HEK293 (cell line): ENCODE data around the gene ANTKMT.

ENCODE experiments used
- CTCF ChIA-PET: fragments of 350-600 bp; formaldehyde crosslinking; extraction: SDS; loops from one replicate; lab custom pipeline; 2021; ENCODE audit warnings: antibody characterized with exemption; lab: Yijun Ruan, JAX
- POLR2A ChIA-PET: fragments of 300-600 bp; formaldehyde crosslinking; extraction: SDS; loops from one replicate; lab custom pipeline; 2020; ENCODE audit warnings: antibody characterized with exemption, inconsistent platforms; lab: Yijun Ruan, JAX
- H3K27ac ChIP-seq: fragments of 200-500 bp; sonication (Bioruptor generic); 2 replicates; pipeline ENCODE4 v1.5.1; 2014; ENCODE audit warnings: low read depth, low read length, control low read depth, inconsistent platforms; ENCODE audit errors: extremely low read depth
- H3K36me3 ChIP-seq, 2 experiments: fragments of 200-500 bp in 1 of 2; sonication (Bioruptor generic) in 1 of 2; 1 replicate in 1 of 2; 2 replicates in 1 of 2; pipeline ENCODE4 v1.5.1; 2014 to 2017; ENCODE audit warnings: inconsistent platforms in 2 of 2, low read length in 2 of 2; ENCODE audit not compliant: control insufficient read depth in 2 of 2, insufficient read depth in 1 of 2
- H3K4me1 ChIP-seq: fragments of 200-500 bp; sonication (Bioruptor generic); 2 replicates; pipeline ENCODE4 v1.5.1; 2014; ENCODE audit warnings: mild to moderate bottlenecking, low read length, inconsistent platforms; ENCODE audit not compliant: control insufficient read depth, insufficient read depth
- H3K4me3 ChIP-seq: 2 replicates; pipeline ENCODE4 v1.5.1; 2011; ENCODE audit warnings: low read depth, mild to moderate bottlenecking, control low read depth, low read length, moderate library complexity
- H3K9me3 ChIP-seq: fragments of 200-500 bp; sonication (Bioruptor generic); 2 replicates; pipeline ENCODE4 v1.5.1; 2014; ENCODE audit warnings: low read depth, low read length, inconsistent platforms; ENCODE audit not compliant: control insufficient read depth, insufficient read depth
- BCL11B ChIP-seq: fragments of 450-650 bp; formaldehyde crosslinking; IDR thresholded peaks from 2 replicates; pipeline ENCODE4 v1.5.1; 2016; ENCODE audit warnings: low read depth, missing biosample characterization, missing genetic modification characterization
- FEZF1 ChIP-seq: fragments of 450-650 bp; formaldehyde crosslinking; IDR thresholded peaks from 2 replicates; pipeline ENCODE4 v1.5.1; 2016; ENCODE audit warnings: missing biosample characterization, missing genetic modification characterization
- GLI4 ChIP-seq: fragments of 450-650 bp; formaldehyde crosslinking; IDR thresholded peaks from 2 replicates; pipeline ENCODE4 v1.5.1; 2016; ENCODE audit warnings: missing biosample characterization, missing genetic modification characterization
- HOXC10 ChIP-seq: sonication (generic); formaldehyde crosslinking; IDR thresholded peaks from 2 replicates; pipeline ENCODE4 v1.8.1; 2023; ENCODE audit warnings: mild to moderate bottlenecking, missing genetic modification reagents
- KLF1 ChIP-seq: fragments of 450-650 bp; formaldehyde crosslinking; IDR thresholded peaks from 2 replicates; pipeline ENCODE4 v1.5.1; 2016; ENCODE audit warnings: missing biosample characterization, missing genetic modification characterization
- KLF10 ChIP-seq: fragments of 450-650 bp; IDR thresholded peaks from 2 replicates; pipeline ENCODE4 v1.5.1; 2018; ENCODE audit warnings: missing biosample characterization, mild to moderate bottlenecking, missing genetic modification characterization
- KLF17 ChIP-seq: fragments of 450-650 bp; formaldehyde crosslinking; IDR thresholded peaks from 2 replicates; pipeline ENCODE4 v1.5.1; 2016; ENCODE audit warnings: missing biosample characterization, missing genetic modification characterization
- MEIS1 ChIP-seq: sonication (generic); formaldehyde crosslinking; IDR thresholded peaks from 2 replicates; pipeline ENCODE4 v1.8.1; 2022; ENCODE audit warnings: missing genetic modification reagents, mild to moderate bottlenecking, borderline replicate concordance
- OVOL3 ChIP-seq: fragments of 450-650 bp; formaldehyde crosslinking; IDR thresholded peaks from 2 replicates; pipeline ENCODE4 v1.5.1; 2016; ENCODE audit warnings: missing biosample characterization, missing genetic modification characterization
- PRDM1 ChIP-seq: fragments of 450-650 bp; formaldehyde crosslinking; IDR thresholded peaks from 2 replicates; pipeline ENCODE4; 2016; ENCODE audit warnings: missing biosample characterization, missing genetic modification characterization
- SETDB1 ChIP-seq: IDR thresholded peaks from one replicate; pipeline ENCODE4 v1.6.1; 2017; ENCODE audit warnings: mild to moderate bottlenecking, low read length, moderate library complexity, mixed read lengths; ENCODE audit not compliant: insufficient read length
- SP7 ChIP-seq: fragments of 450-650 bp; formaldehyde crosslinking; IDR thresholded peaks from 2 replicates; pipeline ENCODE4 v1.5.1; 2016; ENCODE audit warnings: missing biosample characterization, missing genetic modification characterization
- YY1 ChIP-seq: fragments of 450-650 bp; formaldehyde crosslinking; IDR thresholded peaks from 2 replicates; pipeline ENCODE4 v1.5.1; 2018; ENCODE audit warnings: missing biosample characterization, missing genetic modification characterization
- ZBTB1 ChIP-seq: fragments of 450-650 bp; formaldehyde crosslinking; IDR thresholded peaks from 2 replicates; pipeline ENCODE4 v1.5.1; 2016; ENCODE audit warnings: missing biosample characterization, missing genetic modification characterization
- ZBTB26 ChIP-seq: fragments of 450-650 bp; formaldehyde crosslinking; optimal IDR thresholded peaks from 2 replicates; pipeline ENCODE3; 2016; ENCODE audit warnings: missing biosample characterization, mild to moderate bottlenecking, missing genetic modification characterization
- ZNF10 ChIP-seq: fragments of 450-650 bp; formaldehyde crosslinking; IDR thresholded peaks from 2 replicates; pipeline ENCODE4 v1.5.1; 2017; ENCODE audit warnings: missing biosample characterization, missing genetic modification characterization
- ZNF138 ChIP-seq: fragments of 450-650 bp; formaldehyde crosslinking; IDR thresholded peaks from 2 replicates; pipeline ENCODE4 v1.5.1; 2016; ENCODE audit warnings: missing biosample characterization, missing genetic modification characterization, borderline replicate concordance
- ZNF146 ChIP-seq: fragments of 450-650 bp; formaldehyde crosslinking; IDR thresholded peaks from 2 replicates; pipeline ENCODE4 v1.5.1; 2016; ENCODE audit warnings: missing biosample characterization, missing genetic modification characterization
- ZNF19 ChIP-seq: fragments of 450-650 bp; formaldehyde crosslinking; IDR thresholded peaks from 2 replicates; pipeline ENCODE4; 2016; ENCODE audit warnings: missing biosample characterization, missing genetic modification characterization, low read depth
- ZNF211 ChIP-seq: fragments of 450-650 bp; formaldehyde crosslinking; IDR thresholded peaks from 2 replicates; pipeline ENCODE4 v1.5.1; 2016; ENCODE audit warnings: low read depth, missing biosample characterization, missing genetic modification characterization
- ZNF223 ChIP-seq: fragments of 450-650 bp; formaldehyde crosslinking; IDR thresholded peaks from 2 replicates; pipeline ENCODE4 v1.5.1; 2016; ENCODE audit warnings: missing biosample characterization, missing genetic modification characterization
- ZNF239 ChIP-seq: fragments of 450-650 bp; formaldehyde crosslinking; IDR thresholded peaks from 2 replicates; pipeline ENCODE4 v1.5.1; 2016; ENCODE audit warnings: missing biosample characterization, missing genetic modification characterization
- ZNF24 ChIP-seq: fragments of 450-650 bp; formaldehyde crosslinking; IDR thresholded peaks from 2 replicates; pipeline ENCODE4 v1.5.1; 2016; ENCODE audit warnings: missing biosample characterization, missing genetic modification characterization
- ZNF335 ChIP-seq: fragments of 450-650 bp; formaldehyde crosslinking; conservative IDR thresholded peaks from 2 replicates; pipeline ENCODE4 v1.5.1; 2016; ENCODE audit warnings: missing biosample characterization, missing genetic modification characterization
- ZNF354C ChIP-seq: fragments of 450-650 bp; formaldehyde crosslinking; IDR thresholded peaks from 2 replicates; pipeline ENCODE4 v1.5.1; 2016; ENCODE audit warnings: missing biosample characterization, missing genetic modification characterization, low read depth, borderline replicate concordance
- ZNF423 ChIP-seq: fragments of 450-650 bp; formaldehyde crosslinking; IDR thresholded peaks from 2 replicates; pipeline ENCODE4 v1.5.1; 2016; ENCODE audit warnings: missing biosample characterization, missing genetic modification characterization
- ZNF513 ChIP-seq: fragments of 450-650 bp; IDR thresholded peaks from 2 replicates; pipeline ENCODE4 v1.5.1; 2018; ENCODE audit warnings: missing biosample characterization, missing genetic modification characterization
- ZNF521 ChIP-seq: fragments of 450-650 bp; formaldehyde crosslinking; IDR thresholded peaks from 2 replicates; pipeline ENCODE4 v1.5.1; 2017; ENCODE audit warnings: missing biosample characterization, mild to moderate bottlenecking, missing genetic modification characterization
- ZNF529 ChIP-seq: fragments of 450-650 bp; formaldehyde crosslinking; IDR thresholded peaks from 2 replicates; pipeline ENCODE4 v1.5.1; 2017; ENCODE audit warnings: missing genetic modification characterization, missing biosample characterization; ENCODE audit not compliant: insufficient replicate concordance
- ZNF548 ChIP-seq: fragments of 450-650 bp; formaldehyde crosslinking; IDR thresholded peaks from 2 replicates; pipeline ENCODE4 v1.5.1; 2016; ENCODE audit warnings: missing biosample characterization, missing genetic modification characterization
- ZNF571 ChIP-seq: fragments of 450-650 bp; formaldehyde crosslinking; IDR thresholded peaks from 2 replicates; pipeline ENCODE4 v1.5.0; 2017; ENCODE audit warnings: missing biosample characterization, missing genetic modification characterization
- ZNF623 ChIP-seq: fragments of 450-650 bp; formaldehyde crosslinking; IDR thresholded peaks from 2 replicates; pipeline ENCODE4 v1.5.1; 2016; ENCODE audit warnings: missing biosample characterization, missing genetic modification characterization
- ZNF624 ChIP-seq: fragments of 450-650 bp; formaldehyde crosslinking; IDR thresholded peaks from 2 replicates; pipeline ENCODE4 v1.5.1; 2017; ENCODE audit warnings: missing biosample characterization, missing genetic modification characterization
- ZNF664 ChIP-seq: fragments of 450-650 bp; formaldehyde crosslinking; IDR thresholded peaks from 2 replicates; pipeline ENCODE4 v1.5.1; 2016; ENCODE audit warnings: missing biosample characterization, missing genetic modification characterization
- ZNF701 ChIP-seq: fragments of 450-650 bp; formaldehyde crosslinking; IDR thresholded peaks from 2 replicates; pipeline ENCODE4 v1.5.1; 2016; ENCODE audit warnings: missing biosample characterization, missing genetic modification characterization
- ZNF768 ChIP-seq: fragments of 450-650 bp; formaldehyde crosslinking; IDR thresholded peaks from 2 replicates; pipeline ENCODE4 v1.5.1; 2018; ENCODE audit warnings: missing biosample characterization, mild to moderate bottlenecking, missing genetic modification characterization
- ZSCAN16 ChIP-seq: fragments of 450-650 bp; formaldehyde crosslinking; IDR thresholded peaks from 2 replicates; pipeline ENCODE4 v1.5.1; 2016; ENCODE audit warnings: missing biosample characterization, missing genetic modification characterization

Gene ANTKMT

GRCh38 chr16:682493-683395 lies 38.2 kb upstream of the ANTKMT start:
- Histone ChIP-seq H3K36me3 (peaks cover 3 to 58% of the 10 kb centered on the region in 2 experiments; a peak in 1 of 3 replicates), H3K27ac (peak overlapping the region; percentile 97), H3K4me3 (peak overlapping the region; percentile 68), H3K9me3 (no peaks in the 10 kb centered on the region), H3K4me1 (peaks cover 14% of the 10 kb centered on the region; the same call in 1 of the 2 replicates)
- ChIA-PET POLR2A (interaction anchor here (0.9 to 5.4 kb wide), 5 partner anchors 7 to 38 kb away, joined by 3 to 57 read pairs (median 15); partner anchors contain the start of genes ANTKMT, RHOT2 and WDR24), CTCF (interaction anchor here (0.6 to 1.0 kb wide), 3 partner anchors 88 to 375 kb away, joined by 3 to 5 read pairs (median 4); no protein-coding TSS in a partner anchor)
- no peak for TF ChIP-seq ZNF521 (tag by site-specific recombination)
- peak; percentile 94 for TF ChIP-seq ZNF10
- peak; percentile 62; the same call in 1 of the 2 replicates for TF ChIP-seq OVOL3 (tag by site-specific recombination)
- TF ChIP-seq ZNF239 (tag by site-specific recombination): 0 out of 2 replicates have a peak, but pooled peaks have one; percentile 62
- TF ChIP-seq PRDM1 (tag by site-specific recombination): no peak
- no peak for TF ChIP-seq YY1 (tag by site-specific recombination)
- TF ChIP-seq ZNF211 (tag by site-specific recombination): no peak
- no peak for TF ChIP-seq ZNF701 (tag by site-specific recombination)
- no peak for TF ChIP-seq ZNF24
- no peak for TF ChIP-seq ZNF423 (tag by site-specific recombination)
- TF ChIP-seq KLF17 (tag by site-specific recombination): peak; percentile 33; the same call in 1 of the 2 replicates
- TF ChIP-seq ZNF768 (tag by site-specific recombination): 0 out of 2 replicates have a peak, but pooled peaks have one; percentile 2
- TF ChIP-seq ZNF146: peak; percentile 1; the same call in 1 of the 2 replicates
- TF ChIP-seq KLF1 (tag by site-specific recombination): peak; percentile 37; the same call in 1 of the 2 replicates
- no peak for TF ChIP-seq ZNF223 (tag by site-specific recombination)
- TF ChIP-seq SP7 (tag by site-specific recombination): no peak
- TF ChIP-seq BCL11B (tag by site-specific recombination): peak; percentile 85; the same call in 1 of the 2 replicates
- TF ChIP-seq ZNF138 (tag by site-specific recombination): no peak
- no peak for TF ChIP-seq HOXC10 (CRISPR knock-in tag)
- TF ChIP-seq ZNF624 (tag by site-specific recombination): no peak
- no peak for TF ChIP-seq ZNF529 (tag by site-specific recombination)
- TF ChIP-seq MEIS1: no peak
- peak; percentile 77 for TF ChIP-seq ZNF513 (tag by site-specific recombination)
- 0 out of 2 replicates have a peak, but pooled peaks have one; percentile 3 for TF ChIP-seq ZNF623 (tag by site-specific recombination)
- TF ChIP-seq GLI4 (tag by site-specific recombination): 0 out of 2 replicates have a peak, but pooled peaks have one; percentile 23
- no peak for TF ChIP-seq ZNF354C (tag by site-specific recombination)
- TF ChIP-seq FEZF1 (tag by site-specific recombination): no peak
- no peak for TF ChIP-seq KLF10 (tag by site-specific recombination)
- no peak for TF ChIP-seq ZNF664 (tag by site-specific recombination)
- TF ChIP-seq ZNF335 (tag by site-specific recombination): no peak
- TF ChIP-seq SETDB1: no peak
- TF ChIP-seq ZBTB26 (tag by site-specific recombination): no peak
- TF ChIP-seq ZNF19 (tag by site-specific recombination): no peak
- no peak for TF ChIP-seq ZSCAN16
- TF ChIP-seq ZBTB1 (tag by site-specific recombination): 0 out of 2 replicates have a peak, but pooled peaks have one; percentile 16
- TF ChIP-seq ZNF571 (tag by site-specific recombination): no peak
- no peak for TF ChIP-seq ZNF548 (tag by site-specific recombination)
